Stimulated activated CD4-positive, alpha-beta T cell treated with anti-CD3 and anti-CD28 coated beads, TNF-alpha, amount 100 ng/mL, for 24 hours (primary cell): ENCODE results near the gene FNDC3B.

Experiments used
- DNase-seq, 3 experiments: peaks; one replicate each; pipeline ENCODE4 v3.0.0-alpha.2; 2020; ENCODE audit warnings: low read depth in 3 of 3

Gene FNDC3B

DNA sequence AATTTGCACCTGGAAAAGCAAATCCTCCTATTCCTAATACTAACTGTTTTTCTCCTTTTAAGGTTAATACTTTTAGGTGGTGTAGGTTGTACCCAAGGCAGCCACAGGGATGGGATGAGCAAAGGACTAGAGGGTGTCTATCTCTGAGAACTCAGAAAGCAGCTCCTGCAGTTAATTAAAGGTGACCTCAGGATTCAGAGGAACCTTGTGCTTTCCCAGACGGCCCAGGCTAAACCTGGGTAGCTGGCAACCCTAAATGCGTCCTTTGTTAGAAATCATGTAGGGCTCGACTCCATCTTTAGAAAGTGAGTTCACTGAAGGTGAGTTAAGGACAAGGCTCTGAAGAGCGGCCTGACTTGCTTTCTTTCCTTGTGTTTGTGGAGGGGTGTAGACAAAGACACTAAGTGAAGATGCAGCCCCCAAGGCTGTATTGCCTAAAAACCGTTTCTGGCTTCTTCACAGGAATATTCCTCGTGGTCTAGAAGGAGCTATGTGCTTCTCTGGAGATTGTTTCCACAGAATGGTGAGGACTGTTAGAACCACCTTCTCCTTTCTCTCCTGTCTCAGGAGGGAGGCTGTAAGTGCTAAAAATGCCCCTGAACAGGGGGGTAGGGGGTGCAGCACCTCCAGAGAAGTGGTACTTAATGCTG lies 14.9 kb downstream of the FNDC3B start:
- no peak for DNase-seq

DNA sequence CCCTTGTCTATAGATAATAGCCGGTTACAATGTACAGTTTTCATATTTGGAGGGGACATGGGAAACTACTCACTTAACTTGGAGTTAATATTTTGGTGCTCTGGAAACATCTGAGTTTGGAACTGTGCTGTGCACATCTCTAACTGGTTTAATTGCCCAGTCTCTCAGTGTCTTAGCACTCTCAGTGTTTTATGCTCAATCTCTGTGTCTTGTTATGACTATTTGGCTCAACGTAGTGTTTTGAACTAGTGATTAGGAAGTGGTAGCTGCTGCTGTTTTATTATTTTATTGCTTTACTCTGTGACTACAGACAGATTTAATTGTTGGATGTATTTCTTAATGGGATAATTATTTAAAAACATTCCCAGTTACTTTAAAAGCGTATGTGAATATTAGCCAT lies 17.0 kb downstream of the FNDC3B start:
- DNase-seq: no peak

DNA sequence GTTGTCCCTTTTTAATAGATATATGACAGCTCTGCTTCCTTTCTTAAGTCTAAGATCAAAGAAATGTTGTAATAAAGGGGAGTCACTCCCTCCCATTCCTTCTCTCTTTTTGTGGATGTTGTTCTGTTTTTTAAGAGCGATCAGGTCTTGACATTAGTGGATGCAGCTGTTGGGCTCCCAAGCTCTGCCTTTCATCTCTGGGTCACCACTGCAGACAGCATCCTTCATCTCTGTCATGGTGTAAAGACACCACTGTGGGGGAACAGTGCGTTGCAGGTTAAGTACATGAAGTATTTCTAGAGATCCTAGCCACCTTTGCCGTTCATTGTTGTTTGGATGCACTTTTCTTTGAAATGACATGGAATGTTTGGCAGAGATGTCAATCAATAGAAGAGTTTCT lies 17.7 kb downstream of the FNDC3B start:
- DNase-seq: no peak

DNA sequence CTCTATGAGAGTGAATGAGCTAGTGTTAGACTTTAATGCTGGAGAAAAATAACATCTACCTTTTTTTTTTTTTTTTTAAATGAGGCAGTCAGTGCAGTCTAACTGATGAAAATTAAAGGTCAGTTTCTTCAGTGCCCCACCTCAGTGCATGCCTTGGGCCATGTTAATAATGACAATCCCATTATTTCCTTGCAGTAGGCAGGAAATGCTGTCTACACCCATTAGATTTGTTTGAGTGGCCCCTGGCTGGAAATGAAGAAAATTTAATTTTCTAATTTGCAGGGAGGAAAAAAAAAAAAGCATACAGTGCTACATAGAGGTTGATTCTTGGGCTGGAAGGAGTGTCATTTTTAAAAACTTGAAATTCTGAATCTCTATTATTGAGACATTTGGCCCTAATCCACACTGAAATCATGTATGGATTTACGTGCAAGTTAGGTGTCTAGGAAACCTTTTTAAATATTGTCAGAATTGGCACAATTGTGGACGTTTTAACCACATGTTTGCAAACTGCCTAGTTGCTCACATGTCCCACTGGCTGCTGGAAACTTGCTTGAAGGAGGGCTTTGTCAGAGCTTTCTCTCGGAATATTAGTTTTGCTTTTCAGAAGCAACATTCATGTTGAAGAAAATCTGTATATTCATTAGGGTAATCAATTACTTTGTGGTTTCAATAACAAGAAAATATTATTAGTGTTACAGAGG lies 18.4 kb downstream of the FNDC3B start:
- no peak for DNase-seq

DNA sequence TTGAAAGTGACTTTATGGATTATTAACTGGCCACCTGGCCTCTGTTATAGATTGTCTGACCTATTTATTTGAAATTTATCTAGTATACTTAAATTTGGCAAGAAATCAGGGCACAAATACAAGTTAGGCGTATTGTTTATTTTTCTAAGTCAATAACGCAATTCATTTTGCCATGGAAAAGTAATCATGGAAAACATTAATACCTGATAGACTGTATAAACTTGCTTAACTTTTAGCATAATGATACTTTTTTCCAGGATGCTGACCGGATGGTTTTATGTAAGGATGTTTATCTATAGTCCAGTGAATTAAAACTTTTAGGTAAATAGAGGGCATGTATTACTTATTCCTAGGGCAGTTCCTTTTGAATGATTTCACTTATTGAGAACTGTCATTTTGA lies 20.2 kb downstream of the FNDC3B start:
- no peak for DNase-seq

DNA sequence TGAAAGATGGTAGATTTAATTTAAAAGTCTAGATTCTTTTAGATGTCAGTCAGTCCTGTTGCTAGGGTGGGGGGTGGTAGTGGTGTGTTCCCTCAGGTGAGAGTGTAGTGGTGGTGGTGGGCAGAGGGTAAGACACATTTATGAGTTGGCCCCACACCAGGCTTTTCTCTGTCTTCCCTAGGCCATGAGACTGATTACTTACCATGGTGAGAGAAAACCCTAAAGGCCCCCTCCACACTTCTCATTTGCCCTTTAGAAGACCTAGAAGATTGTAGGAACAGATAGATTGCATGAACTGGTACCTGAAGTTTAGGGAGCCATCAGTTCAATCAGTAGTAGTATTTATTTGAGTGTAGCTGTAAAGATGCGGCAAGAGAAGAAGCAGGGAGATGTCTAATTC lies 20.9 kb downstream of the FNDC3B start:
- DNase-seq: no peak

DNA sequence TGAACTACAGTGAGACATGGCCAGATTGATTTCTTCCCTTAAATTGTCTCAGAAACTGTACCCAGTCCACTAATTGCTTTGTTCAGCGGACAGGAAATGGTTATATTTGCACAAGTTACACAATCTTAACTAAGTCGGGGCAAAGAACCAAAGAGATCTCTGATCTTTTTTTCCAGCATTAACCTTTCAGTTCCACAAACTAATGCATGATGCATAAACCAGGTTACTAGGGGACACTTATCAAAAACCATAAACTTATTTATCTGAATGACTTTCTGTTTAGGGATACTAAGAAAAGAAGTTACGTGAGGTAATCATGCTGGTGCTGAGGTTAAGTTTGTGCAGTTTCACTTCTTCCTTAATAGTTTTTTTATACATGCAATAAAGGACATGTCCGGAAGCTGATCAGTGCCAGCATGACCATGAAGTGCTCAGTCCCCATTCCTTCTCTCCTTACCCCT lies 22.4 kb downstream of the FNDC3B start:
- DNase-seq: no peak

DNA sequence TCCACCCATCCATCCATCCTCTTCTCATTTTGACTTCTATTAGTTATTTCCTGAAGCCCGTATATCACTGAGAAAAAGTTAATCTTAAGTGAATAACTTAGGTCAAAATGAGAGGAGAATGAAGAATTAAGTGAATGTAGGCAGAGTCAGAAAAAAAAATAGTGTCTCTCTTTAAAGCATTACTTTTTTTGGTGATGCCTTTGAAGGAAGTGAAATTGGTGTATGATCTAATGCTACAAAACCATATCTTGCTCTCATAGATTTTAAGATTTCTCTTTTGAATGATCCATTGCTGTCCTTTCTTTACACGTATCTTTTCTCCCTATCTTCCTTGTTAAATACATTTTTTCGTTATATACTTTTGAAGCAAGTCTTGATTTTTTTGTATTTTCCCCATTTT lies 23.4 kb downstream of the FNDC3B start:
- no peak for DNase-seq

DNA sequence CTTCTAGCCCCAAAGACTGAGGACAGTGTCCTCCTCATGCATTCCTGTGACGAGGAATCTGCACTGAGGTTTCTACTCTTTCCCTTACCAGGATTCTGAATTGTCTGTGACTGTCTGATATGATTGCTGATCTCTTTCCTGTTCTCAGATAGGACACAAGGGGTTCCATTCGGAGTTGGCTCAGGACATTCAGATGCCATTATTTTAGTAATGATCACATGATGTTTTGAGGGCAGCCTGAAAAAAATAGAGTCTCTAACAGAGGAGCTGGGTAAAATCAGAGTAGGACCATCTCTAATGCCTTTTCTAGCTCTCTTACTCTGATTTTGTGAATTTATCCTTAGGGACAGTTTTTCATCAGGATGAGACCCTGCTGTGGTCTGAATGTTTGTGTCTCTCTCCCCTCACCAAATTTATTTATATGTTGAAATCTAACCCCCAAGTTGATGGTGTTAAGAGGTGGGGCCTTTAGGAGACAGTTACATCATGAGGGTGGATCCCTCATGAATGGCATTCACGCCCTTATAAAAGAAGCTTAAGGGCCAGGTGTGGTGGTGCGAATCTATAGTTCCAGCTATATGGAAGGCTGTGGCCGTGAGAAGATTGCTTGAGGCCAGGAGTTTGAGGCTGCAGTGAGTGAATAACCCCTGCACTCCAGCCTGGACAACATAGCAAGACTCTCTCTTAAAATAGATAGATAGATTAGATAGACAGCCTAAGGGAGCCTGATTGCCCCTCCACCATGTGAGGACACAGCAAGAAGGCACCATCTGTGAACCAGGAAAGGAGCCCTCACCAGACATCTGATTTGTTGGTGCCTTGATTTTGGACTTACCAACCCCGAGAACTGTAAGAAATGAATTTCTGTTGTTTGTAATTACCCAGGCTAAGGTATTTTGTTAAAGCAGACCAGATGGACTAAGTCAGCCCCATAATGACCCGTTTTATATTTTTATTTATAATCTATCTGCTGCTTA lies 24.4 kb downstream of the FNDC3B start:
- DNase-seq: no peak

DNA sequence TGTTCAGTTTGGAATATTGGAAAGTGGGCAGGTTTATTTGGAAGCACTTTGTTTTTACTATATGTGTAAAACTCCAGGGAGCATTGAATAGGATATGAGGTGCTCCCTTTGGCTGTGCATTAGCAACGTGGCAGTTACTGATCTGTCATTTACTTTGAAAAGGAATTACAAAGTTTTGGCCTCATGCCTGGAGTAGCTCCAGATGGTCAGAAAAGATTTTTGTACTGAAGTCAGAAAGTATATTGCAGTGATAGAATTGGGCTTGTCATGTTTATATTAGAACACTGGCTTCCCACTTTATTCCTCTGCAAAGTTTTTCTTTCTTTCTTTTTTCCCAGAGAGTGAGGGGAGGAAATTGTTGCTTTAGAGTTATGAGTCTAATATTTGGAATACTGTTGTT lies 26.1 kb downstream of the FNDC3B start:
- DNase-seq: no peak

DNA sequence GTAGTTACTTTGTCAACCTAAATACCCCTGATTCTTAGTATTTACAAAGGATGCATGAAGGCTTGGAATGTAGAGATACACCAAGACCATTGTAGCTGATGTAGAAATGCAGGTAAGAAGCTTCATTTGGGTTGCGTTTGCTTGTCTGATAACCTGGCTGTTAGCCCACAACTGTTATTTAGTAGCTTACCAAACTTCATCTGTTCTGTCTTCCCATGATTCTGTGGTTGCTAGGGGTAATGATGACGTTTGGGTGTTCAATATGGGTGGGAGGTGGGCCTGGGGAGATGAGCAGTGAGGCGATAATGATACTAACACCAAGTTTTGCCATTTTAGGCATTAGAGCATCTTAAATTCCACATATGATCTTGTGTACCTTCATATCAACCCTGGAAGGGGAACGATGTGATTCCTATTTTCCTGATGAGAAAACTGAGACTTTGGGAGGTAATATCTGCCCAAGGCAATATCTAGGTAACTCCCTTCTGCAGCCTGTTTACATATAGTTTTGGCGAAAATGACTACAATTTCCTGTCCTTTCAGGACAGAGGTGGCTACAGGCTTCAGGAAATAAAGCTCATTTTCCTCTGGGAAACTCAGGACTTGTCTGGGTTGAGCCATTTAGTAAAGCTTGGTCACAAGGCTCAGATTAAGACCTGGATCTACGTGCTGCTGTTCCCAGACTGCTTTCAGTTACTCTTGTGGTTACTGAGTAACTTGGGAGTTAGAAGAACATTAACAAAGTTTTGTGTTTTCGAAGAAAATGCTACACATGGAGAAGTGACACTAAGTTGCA lies 26.8 kb downstream of the FNDC3B start:
- no peak for DNase-seq

DNA sequence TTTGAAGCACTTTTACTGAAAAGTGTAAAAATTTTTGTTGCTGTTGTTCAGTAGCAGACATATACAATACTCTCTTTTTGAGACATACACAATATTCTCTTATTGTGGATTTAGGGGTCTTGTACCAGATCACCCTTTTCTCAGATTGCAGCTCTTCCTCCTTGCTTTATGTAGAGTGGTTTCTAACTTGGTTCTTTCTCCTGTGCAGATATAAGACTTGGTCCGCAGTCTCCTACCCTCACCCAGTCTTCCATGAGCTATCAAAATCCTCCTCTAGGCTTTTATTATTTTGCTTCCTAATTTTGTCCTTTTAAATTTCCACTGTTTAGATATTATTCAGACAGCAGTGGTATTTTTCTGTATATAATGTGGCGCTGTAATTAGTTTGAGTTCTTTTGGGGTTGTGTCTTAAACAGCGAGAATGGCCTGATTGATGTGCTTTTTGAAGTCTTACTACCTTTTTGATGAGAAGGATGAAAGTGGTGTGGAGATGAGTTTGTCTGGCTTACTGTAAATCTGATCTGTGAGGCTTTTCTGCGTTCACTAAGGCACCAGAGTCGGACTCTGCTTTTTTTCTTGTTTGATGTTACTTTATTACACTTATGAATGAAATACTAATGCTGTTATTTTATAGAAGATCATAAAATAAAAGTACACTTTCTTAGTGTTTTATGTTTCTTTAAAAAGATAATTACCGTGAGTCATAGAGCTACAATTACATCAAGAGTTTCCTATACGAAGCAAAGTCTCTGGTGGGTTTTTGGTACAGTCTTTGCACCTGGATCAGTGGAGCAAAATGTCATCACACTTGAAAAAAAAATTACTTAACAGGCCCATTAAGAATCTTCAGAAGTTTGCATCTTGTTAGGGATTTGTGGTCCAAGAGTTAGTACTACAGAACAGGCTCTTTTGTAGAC lies 27.8 kb downstream of the FNDC3B start:
- DNase-seq: no peak

DNA sequence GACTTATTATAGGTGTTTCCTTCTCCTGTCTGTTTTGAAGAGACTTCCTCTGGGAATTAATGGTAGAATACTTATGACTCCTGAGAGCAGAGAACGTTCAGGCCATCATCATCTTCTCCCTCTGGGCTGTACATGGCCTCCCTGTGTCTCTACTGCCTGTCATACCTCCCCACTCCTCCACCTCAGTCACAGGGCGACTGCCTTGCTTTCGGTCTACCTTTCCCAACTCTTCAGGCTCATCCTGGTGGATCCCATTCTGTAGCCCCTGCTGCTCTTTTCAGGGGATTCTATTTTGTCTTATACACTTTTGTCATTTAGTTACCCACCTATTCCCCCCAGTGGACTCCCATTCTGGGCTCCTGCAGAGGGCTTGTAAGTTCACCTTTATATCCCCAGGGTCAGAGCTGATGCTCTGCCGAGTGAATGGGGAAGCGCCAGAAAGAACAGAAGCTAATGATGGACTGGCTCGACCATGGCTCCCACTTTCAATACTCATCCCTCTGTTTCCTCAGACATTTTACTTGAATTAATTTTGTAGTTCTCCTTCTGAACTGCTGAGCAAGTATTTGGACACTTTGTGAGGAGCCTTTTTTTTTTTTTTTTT lies 28.6 kb downstream of the FNDC3B start:
- DNase-seq: no peak

DNA sequence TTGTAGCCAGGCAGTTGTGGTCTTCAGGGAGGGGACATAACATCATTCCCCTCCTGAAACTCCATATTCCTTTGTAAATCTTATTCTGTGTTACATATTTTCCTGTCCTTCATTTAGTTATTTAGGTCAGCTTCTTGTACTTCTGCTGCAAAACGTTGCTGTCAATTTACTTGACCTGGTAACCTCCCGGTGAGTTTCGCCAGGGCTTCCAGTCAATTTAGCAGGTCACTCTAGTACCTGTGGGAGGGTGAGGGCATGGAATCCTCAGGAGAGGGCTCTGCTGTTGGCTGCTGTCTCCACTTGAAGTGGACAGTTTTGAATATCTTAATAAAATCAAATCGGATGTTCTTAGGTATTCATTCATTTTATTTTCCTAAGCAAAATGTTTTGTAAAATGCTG lies 29.6 kb downstream of the FNDC3B start:
- no peak for DNase-seq

DNA sequence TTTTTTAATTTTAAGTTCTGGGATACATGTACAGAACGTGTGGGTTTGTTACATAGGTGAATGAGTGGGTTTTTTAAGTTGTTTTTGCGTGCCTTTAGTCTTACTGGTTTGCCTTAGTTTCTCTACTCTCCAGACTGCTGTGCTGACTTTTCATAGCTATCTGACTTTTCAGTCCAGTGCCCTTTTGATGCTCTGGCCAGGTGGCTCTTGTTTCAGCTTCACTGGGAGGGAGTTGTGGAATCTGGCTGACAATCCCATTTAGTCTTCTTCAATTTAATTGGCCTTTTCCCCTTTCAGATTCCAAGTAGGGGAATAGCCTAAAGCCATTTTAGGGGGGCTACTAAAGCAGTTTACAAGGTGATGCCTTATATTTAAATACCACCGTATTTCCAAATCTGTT lies 30.1 kb downstream of the FNDC3B start:
- DNase-seq: no peak

DNA sequence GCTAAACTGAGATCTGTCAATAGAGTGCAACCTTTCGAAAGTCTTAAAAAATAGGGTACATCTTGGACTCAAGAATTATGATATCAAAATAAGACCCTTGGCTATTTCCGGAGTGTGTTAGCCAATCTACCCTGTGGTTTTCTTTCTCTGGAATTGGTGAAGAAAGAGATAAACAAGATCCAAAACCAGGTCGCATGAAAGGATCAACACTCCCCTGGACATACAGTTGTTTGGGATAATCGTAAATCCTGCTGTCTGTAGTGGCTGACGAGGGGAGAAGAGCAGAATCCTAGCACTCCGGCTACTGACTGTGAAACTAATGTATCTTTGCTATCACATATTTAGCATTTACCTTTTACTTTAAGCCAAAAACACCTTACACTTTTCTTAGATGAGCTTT lies 30.9 kb downstream of the FNDC3B start:
- no peak for DNase-seq

DNA sequence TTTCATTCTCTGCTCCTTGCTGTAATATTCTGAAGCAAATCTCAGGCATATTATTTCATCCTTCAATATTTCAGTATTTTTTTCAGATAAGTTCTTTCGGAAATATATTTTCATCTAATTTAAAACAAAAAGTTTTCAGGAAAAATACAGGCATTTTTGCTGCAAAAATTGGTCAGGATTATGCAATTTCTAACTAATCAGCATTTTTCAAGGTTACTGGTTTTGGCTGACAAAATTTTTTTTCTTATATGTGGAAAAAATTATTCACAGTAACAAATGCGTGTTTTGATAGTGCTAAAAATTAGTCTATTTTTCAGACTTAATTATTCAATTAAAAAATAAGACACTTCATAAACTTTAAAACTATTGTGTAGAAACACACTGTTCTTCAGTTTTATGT lies 31.4 kb downstream of the FNDC3B start:
- DNase-seq: no peak

DNA sequence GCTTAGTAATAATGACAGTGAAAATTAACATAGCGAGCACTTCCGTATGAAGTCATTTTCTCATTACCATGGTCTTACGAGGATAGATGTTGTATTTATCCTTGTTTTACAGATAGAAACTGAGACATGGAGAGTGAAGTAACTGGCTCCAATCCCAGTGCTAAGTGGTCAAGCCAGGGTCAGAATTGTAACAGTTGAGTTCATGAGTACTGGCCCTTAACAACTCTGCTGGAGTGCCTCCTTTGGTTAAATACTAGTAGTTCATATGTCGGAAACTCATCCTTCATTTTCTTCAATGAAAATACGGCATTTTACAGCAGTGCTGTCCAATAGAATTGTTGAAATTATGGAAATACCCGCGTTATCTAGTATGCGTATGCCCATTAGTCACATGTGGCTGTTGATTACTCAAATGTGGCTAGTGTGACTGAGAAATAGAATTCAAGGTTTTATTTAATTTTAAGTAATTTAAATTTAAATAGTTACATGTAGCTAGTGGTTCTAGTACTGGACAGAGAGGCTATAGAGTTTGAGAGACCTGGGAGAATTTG lies 32.5 kb downstream of the FNDC3B start:
- DNase-seq: no peak

DNA sequence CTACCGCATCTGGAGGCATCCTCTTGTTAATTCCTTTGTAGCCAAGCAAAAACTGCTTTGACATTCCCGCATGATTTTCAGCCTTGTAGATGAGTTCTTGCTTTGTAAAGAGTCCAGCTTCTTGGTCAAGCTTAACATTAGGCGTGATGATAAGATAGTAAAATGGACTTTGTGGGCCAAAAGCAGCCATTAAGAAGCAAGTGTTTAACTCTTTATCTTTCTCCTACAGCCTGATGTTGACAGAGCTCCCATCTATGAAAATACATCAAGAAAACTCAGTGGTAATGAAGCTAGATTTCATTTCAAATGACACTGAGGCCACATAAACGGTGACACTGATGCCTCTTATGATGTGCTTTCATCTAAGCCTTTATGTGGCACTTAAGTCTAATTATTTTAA lies 33.2 kb downstream of the FNDC3B start:
- no peak for DNase-seq
